GM12875 (cell line): ENCODE measurements around the gene ABCG1.
"Not testable (repeated sequence)": the region's sequence is repeated elsewhere in the genome, so short reads cannot be mapped to it uniquely, and the experiment has no call there.

ENCODE experiments used
- H3K4me3 ChIP-seq: one replicate; pipeline ENCODE4 v1.5.1; 2011; ENCODE audit warnings: low read depth, low read length, control low read depth
- TF ChIP-seq, protein P1 (sequence below): IDR thresholded peaks from 2 replicates; pipeline ENCODE4 v1.5.1; 2011; ENCODE audit warnings: low read depth, mild to moderate bottlenecking, control low read depth, inconsistent platforms, low read length, moderate library complexity, borderline replicate concordance; ENCODE audit not compliant: insufficient read depth

Gene ABCG1

DNA sequence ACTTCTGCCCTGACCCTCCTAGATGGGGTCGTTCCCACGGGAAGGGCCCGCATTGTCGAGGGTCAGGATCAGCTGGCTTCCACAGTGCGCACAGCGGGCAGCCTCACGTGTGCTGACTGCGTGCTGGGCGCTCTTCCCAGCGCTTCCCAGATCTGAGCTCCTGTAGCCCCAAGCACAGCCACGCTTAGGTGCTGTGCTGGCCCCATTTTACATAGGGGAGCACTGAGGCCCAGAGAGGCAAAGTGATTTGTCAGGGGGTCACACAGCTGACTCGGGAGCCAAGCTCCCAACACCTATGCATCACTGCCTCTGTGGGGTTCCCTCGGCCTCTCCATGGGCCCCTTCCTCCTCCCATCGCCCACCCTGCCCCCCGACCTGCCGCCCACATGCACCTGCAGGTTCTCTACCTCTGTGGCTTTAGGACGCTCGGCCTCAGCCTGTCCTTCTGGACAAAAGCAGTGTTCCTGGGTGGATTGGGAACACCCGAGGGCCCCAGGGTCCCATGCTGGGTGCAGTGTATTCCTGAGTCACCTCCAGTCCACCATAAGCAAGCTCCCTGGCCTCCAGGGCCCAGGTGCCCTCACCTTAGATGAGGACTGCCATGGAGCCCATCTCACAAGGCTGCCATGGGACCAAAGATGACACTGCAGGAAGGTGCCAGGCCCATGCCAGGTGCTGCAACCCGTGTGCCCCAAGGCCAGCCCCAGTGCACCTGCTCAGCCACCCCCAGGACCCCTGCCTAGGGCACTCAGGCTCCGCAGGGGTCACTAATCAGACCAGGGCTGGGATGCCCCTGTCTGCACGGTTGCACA lies 73.0 kb downstream of the ABCG1 start:
- no peak overlapping the region for H3K4me3 ChIP-seq
- TF ChIP-seq, protein P1, sequence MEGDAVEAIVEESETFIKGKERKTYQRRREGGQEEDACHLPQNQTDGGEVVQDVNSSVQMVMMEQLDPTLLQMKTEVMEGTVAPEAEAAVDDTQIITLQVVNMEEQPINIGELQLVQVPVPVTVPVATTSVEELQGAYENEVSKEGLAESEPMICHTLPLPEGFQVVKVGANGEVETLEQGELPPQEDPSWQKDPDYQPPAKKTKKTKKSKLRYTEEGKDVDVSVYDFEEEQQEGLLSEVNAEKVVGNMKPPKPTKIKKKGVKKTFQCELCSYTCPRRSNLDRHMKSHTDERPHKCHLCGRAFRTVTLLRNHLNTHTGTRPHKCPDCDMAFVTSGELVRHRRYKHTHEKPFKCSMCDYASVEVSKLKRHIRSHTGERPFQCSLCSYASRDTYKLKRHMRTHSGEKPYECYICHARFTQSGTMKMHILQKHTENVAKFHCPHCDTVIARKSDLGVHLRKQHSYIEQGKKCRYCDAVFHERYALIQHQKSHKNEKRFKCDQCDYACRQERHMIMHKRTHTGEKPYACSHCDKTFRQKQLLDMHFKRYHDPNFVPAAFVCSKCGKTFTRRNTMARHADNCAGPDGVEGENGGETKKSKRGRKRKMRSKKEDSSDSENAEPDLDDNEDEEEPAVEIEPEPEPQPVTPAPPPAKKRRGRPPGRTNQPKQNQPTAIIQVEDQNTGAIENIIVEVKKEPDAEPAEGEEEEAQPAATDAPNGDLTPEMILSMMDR: no peak

DNA sequence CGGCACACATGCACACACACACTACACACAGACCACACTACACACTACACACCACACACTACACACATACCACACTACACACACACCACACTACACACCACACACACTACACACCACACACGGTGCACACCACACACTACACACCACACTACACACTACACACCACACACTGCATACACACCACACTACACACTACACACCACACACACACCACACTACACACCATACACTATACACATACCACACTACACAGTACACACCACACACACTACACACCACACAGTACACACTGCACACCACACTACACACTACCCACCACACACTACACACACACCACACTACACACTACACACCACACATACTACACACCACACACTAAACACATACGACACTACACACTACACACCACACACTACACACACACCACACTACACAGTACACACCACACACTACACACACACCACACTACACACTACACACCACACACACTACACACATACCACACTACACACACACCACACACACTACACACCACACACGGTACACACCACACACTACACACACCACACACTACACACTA lies 73.7 kb downstream of the ABCG1 start:
- H3K4me3 ChIP-seq: not testable (repeated sequence)

GRCh38 chr21:42293649-42294272 lies 74.8 kb downstream of the ABCG1 start:
- no peak overlapping the region for H3K4me3 ChIP-seq
- TF ChIP-seq, protein P1: no peak

DNA sequence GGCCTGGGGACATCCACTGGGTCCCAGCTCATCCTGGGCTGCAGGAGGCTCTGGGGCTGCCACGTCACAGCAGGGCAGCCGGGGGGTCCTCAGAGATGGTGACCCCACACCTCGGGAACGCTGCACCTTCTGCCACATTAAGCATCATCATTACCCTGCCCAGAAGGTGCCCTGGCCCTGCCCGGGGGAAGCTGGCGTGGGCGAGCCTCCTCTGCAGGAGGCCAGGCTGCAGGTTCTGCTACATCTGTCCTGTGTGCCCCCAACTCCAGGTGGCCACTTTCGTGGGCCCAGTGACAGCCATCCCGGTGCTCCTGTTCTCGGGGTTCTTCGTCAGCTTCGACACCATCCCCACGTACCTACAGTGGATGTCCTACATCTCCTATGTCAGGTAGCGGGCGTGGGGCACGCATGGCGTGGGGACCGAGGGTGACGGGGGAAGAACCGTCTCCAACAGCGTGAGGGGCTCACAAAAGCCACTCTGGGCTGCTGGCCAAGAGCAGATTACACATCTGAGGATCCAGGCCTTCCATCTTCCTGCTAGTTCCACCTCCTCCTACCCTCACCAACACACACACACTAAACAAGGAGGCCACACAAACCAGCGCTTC lies 75.4 kb downstream of the ABCG1 start:
- H3K4me3 ChIP-seq: no peak overlapping the region
- TF ChIP-seq, protein P1: no peak

GRCh38 chr21:42295845-42296244 lies 76.9 kb downstream of the ABCG1 start:
- TF ChIP-seq, protein P1: no peak
- no peak overlapping the region for H3K4me3 ChIP-seq

- no peak overlapping the region for H3K4me3 ChIP-seq
- TF ChIP-seq, protein P1: no peak
Observed at GRCh38 chr21:42296501-42296900, 77.6 kb downstream of the ABCG1 start.

- TF ChIP-seq, protein P1: no peak
- no peak overlapping the region for H3K4me3 ChIP-seq
Observed at GRCh38 chr21:42297377-42297776, 78.4 kb downstream of the ABCG1 start.
